ENCODE measurements around the gene SND1.

SND1 gene

DNA sequence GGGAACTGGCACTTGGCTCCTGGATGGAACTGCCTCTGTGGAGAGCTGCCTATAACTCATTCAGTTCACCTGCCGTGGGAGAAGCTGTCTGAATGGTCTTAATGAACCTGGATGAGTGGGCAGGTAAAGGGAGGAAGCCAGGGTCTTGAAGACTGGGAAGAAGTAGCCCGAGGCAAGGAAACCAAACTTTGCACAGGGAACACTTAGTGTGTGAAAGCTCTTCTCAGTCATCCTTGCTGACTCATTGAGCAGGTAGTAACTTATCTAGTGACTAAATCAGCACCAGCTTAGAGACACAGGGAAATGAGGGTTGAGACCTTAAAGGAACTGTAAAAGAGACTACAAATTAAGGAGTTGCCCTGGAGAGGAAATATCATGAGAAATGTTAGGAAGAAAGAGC, 369.4 kb downstream of the SND1 start:
- DNase-seq (ENCODE audit: low spot score): no peak

DNA sequence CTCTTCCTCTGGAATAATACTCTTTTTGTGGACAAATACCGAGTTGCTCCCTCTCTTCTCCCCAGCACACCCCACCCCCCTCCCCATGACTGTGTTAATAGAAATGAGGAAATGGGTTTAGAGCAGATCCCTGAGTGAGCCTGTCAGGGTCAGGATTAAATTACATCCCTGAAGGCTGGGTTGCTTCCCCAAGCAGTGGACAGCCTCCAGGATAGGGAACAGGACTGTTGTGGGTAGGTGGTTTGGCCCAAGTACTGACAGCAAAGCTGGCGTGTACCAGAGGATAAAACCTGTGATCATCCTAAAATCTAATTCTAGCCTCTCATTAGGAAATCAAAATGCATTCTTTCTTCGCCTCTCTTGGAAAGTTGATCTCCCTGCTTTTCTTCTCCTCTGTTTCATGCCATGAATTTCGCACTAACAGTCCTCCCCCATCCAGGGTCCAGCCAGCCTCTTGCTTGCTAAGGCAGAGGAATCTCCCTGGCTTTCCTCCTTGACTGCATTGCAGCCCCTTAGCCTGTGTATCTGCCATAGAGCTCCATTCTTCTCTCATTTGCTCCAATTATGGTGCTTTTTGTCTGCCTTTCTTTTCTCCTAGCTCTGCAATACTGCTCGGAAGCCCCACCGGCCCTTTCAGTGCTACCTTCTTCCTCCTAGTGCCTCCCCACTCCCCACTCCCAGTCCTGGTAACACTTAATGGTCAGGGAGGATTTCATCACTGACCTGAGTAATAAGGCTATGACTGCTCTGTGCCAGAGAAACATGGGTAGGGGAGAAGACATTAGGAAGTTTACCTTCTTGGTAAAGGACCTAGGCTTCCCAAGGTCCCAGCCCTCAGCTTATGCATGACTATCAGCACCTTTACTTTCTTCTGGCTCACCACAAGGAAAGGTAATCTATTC, 370.9 kb downstream of the SND1 start:
- peak; percentile 67 for DNase-seq (ENCODE audit: low spot score)

DNA sequence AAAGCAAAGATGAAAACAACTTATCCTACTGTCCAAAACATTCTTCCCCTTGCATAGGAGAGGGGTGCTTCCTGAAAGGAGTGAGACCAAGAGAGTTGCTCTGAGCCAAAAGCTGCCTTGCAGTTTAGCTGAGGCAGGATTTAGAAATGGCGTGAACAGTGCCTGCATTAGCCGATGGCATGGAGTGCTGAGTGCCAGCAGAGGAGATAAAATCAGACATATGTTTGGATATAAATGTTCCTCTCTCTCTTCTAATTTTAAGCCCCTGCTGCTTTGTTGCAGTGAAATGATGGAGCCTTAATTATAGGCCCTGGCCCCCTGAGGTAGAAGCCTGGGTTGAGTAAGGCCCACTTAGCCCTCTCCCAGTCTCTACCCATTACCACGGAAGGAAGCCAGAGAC, 372.2 kb downstream of the SND1 start:
- DNase-seq (ENCODE audit: low spot score): no peak

DNA sequence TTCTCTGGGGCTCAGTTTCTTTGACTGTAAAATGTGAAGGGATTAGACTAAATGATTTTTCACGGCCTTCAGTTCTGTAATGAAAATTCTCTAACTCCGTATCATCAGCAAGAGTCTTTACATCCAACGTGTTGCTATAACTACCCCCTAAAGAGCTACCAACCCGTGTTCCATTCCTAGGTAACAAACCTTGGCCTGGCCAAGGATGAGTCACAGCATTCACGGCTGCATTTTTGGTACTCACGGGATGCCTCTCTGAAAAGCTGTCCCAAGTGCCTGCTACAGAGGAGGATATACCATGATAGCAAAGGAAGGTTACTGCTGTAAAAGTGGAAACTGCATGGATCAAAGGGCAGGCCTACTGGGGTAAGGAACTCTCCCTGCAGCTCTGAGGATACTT, 373.4 kb downstream of the SND1 start:
- no peak for DNase-seq (ENCODE audit: low spot score)

DNA sequence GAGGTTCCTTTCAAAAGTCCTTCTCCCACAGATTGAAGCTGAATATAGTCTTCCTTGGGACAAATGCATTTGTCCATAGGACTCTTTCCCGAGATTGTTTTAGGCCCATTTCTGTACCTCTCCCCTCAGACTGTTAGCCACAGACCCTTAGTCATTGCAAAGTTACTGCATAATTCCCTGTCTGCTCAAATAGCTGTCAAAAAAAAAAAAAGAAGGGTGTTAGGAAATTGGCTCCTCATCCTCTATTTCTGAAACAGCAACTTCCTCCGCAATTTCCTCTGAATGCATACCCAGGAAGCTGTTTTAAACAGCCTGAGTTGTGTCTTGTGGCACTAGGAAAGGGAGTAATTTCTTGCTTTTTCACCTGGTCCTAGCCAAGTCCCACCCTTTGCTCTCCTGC, 373.8 kb downstream of the SND1 start:
- DNase-seq (ENCODE audit: low spot score): no peak

DNA sequence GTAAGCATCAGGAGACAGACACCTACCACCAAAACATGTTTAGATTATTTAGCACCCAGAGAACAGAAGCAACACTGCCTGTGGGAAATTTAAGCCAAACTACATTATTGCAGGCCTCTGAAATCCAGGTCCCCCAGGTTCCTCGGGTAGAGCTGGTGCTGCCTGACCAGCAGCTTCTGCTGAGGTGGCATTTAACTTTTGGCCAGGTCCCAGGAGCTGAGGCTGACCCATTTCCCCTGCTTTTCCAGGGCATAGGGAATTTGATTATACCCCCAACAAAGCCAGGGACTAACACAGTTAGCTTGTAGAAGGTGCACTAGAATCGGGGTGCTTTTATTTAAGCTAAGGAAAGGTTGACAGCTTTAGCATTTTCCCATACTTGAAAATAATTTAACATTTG, 374.6 kb downstream of the SND1 start:
- no peak for DNase-seq (ENCODE audit: low spot score)

DNA sequence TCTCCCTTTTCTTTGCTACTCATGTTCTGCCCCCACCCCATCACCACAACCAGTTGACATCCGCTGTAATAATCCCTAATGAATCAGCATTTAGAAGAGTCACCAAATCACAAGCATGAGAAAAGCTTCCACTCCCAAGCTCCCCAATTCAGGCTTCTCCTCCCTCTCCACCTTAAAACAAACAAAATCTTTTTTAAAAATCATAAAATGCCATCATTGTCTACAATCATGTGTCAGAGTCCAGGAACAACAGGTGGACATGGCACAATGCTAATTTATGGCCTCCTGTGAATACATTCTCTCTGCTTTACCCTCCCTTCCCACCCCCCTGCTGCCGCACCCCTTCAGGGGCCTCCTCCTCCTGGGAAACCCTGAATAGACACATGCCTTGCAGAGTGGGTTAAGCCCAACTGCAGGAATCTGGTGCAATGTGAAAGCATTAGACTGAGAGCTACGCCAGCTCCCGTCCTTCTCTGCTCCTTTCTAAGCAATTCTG, 375.5 kb downstream of the SND1 start:
- no peak for DNase-seq (ENCODE audit: low spot score)

DNA sequence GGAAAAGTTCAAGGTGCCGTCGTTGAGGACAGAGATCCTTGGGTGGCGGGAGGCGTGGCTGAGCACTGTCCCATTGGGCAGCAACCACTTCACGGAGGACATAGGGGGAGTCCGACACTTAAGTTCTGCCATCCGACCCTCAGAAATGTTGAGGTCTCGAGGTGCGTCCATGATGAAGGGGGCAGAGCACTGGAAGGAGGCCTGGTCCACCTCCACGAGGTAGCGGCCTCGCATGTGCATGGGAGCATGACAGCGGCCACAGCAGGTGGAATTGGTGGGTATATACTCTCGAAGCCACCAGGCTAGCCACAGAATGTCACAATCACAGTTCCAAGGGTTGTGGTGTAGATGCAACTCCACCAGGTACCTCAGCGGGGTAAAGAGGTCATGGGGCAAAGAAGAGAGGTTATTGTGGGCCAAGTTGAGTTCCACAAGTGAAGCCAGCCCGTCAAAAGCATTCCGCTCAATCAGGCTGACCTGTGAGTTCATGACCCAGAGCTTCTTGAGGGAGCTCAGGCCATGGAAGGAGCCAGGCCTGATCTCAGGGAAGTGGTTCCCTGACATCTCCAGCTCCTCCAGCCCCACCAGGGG, 377.5 kb downstream of the SND1 start:
- no peak for DNase-seq (ENCODE audit: low spot score)

DNA sequence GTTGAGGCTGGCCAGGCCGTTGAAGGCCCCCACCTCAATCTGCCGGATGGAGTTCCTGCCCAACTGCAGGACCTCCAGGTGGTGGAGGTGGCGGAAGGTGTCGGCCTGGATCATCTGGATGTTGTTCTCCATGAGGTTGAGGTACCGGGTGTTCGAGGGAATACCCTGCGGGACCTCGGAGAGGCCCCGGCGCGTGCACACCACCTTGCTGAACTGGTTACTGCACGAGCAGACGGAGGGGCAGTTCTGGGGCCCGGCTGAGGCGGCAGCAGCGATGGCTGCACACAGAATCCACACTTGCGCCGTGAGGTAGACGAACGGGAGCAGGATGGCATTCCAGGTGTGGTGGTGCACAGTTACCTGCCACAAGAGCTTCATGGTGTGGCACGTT, 378.3 kb downstream of the SND1 start:
- no peak for DNase-seq (ENCODE audit: low spot score)

DNA sequence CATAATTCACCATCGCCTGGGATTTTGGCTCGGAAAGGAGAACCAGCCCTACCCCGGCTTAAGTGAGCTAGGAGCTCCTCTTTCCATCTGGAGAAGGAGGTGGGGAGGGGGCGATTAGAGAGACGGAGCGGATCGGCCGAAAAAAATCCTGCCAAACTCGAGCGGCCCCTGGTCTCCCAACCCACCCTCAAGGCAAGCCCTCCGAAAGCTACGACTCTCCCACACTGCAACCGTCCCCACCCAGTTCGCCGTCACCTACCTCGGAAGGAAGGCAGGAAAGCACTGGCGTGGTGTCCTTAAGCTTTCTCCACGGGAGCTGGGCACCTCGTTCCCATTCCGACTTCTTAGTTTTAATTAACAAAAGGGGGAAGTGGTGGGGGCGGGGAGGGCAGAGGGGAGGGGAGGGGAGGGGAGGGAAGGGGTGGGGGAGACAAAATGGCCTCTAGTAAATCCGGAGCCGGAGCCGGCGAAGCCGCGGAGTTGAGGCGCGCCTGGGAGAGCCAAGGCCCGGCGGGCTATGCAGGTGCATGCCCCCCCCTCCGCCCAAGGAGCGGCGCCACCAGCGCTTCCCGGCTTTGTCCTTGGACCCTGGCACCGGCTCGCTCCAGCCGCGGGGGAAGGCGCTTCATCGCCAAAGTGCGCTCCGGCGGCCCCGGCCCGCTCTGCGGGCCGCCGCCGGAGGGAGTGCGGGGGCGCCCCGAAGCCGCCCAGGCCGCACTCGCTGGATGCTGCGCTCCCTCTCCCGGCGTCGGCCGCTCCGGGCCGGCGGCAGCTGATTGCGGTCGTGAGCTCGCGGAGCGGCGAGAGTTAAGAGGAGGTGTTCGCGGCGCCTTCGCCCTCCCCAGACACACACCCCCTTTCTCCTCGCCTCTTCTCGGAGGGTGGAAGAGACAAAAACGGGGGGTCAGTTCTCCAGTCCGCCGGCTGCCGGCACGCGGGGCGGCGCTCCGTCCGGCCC, 378.9 kb downstream of the SND1 start, which contains the start of gene LRRC4:
TSS of gene LRRC4 (minus strand) at position 784 of the 958 bp plus-strand sequence. CDS start 797 bp downstream, outside the sequence.
- peak; percentile 81 for DNase-seq (ENCODE audit: low spot score)

DNA sequence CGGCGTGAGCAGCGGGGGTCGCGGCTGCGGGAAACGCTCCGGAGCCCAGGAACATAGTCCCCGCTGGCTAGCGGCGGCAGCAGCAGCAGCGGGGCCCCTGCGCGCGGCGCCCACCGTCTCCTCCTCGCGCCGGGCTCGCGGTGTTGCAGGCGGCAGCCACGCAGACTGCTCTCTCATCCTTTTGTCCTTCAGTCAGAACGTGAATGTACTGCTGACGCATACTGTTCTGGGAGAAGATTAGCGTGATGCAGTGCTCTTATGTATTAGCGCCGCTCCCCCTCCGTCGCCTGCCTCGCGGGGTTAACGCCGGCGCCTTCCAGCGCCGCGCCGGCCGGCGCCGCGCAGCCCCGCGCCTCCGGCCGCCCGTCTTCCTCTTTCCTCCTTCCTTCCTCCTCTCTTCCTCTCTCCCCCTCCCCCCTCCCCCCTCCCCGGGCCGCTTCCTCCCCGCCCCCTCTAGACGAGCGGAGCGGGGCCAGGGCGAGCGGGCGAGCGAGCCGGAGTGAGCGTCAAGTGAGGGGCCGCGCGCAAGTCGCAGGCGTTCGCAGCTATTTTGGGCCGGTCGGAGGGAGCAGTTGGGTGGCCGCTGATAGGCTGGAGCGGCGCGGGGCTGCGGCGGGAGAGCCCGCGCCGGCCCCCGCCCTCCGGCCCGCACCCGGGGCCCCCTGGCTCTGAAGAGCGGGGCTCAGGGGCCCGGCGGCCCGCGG, 380.1 kb downstream of the SND1 start:
- DNase-seq (ENCODE audit: low spot score): peak; percentile 95

DNA sequence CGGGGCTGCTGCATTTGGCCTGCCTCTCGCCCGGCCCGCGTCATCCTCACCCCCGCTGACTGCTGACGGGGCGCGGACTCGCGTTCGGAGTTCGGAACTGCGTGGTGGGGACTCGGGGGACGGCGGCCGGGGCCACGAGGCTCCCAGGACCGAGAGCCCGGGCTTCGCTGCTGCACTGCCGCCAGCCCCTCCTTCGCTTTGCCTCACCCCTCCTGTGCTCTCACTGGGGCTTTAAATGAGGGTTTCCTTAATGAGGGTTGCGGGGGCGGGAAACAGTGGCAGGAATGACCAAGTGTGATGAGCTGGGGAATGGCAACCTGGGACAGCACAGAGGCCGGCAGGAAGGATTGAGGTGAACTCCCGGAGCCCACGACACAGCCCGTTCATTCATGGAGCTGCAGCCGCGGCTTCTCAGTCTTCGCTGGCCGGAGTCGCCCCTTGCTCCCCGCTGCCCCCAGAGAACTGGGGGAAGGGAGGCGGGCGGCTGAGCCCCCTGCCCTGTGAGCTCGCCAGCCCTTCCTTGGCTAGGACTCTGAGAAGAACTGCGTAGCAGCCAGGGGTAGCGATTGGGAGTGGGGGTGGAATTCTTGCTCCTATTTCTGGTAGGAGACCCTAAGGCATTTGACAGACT, 380.7 kb downstream of the SND1 start:
- DNase-seq (ENCODE audit: low spot score): no peak

DNA sequence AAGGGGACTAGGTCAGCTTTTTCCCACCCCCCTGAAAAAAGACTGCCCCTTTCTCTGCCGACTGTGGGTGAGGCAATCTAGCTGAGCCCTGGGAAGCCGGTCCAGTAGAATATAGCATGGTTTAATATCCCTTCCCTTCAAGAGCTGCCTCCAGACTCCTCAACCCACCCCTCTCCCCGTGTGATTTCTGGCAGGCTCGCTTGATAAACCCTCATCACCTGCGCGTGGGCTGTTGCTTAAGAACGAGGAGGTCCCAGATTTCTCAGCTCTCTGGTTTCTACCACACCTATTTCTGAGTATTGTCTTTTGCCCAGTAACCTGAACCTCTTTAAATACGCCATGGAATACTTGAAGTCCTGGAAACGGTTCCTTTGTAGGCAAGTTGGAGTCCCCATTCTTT, 381.3 kb downstream of the SND1 start:
- no peak for DNase-seq (ENCODE audit: low spot score)

DNA sequence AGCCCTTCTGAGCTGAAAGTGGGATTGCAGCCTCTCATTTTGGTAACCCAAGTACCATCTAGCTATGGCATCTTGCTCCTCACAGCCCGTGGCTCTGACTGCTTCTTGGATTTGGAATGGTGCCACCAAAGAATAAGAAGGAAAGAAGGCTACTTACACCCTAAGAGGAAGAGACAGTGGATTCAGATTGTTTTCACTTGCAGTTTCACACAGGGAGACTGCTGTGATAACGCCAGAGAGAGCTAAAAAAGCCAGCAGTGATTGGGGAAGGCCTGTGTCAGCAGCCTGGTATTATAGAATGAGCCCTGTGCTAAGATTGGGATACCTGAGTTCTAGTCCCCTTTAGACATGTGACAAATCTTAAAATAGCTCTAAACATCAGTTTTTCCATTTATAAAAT, 382.8 kb downstream of the SND1 start:
- DNase-seq (ENCODE audit: low spot score): no peak

DNA sequence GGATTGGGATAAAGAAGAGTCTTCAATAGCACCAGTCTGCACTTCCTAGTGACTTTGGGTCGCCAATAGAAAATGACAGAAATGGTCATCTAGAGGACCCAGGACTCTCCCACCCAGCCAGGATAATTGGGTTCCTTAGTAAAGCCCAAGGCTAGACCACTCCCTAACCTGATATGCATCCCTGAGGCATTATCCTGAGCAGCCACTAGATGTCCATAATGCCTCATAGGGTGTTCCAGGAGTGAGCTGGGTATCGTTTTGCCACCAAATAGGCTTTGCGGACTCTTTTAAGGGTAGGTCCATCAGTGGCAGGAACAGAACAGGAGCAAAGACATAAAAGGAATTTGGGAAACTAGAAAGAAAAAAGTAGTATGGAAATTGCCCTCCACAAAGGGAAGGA, 383.7 kb downstream of the SND1 start:
- DNase-seq (ENCODE audit: low spot score): no peak

DNA sequence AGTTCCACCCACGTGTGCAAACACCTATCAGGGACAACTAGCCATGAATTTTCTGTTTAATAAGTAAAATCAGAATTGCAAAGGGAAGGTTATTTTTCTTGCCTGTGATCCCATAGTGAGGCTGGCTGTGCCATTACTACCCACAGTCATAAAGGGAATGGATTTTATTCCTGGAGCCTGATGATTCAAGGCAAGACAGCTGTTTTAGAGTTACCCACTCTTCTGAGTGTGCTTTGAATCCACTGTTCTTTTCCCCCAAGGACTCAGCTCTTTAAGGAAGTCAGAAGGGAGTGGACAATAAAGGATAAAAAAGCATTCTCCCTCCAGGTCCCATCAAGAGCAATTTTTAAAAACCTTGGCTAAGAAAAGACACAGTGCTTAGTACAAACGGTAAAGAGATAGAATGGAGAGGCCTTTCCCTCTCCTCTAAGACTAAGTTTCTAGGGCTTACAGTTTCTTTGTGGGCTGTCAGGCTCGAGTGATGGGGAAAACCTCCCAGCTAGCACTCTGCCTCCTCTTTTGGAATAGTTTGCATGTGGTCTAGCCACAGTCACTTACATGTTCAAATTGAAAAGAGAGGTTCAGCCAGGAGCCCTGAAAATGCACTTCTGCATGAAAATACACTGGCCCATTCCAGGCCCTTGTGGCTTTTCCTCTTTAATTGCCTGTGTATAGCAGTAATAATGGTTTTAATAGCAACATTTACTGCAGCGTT, 384.4 kb downstream of the SND1 start:
- DNase-seq (ENCODE audit: low spot score): no peak

DNA sequence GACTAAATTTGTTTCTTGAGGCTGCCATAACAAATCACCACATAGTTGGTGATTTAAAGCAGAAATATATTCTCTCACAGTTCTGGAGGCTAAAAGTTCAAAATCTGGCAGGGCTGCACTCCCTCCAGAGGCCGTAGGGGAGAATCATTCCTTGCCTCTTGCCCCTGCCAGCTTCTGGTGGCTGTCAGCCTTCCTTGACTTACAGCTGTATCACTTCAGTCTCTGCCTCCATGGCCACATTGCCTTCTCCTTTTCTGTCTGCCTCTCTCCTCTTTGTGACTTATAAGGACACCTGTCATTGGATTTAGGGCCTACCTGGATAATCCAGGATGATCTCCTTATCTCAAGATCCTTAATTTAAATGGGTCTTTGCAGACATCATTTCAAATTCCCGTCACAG, 385.1 kb downstream of the SND1 start:
- DNase-seq (ENCODE audit: low spot score): no peak

DNA sequence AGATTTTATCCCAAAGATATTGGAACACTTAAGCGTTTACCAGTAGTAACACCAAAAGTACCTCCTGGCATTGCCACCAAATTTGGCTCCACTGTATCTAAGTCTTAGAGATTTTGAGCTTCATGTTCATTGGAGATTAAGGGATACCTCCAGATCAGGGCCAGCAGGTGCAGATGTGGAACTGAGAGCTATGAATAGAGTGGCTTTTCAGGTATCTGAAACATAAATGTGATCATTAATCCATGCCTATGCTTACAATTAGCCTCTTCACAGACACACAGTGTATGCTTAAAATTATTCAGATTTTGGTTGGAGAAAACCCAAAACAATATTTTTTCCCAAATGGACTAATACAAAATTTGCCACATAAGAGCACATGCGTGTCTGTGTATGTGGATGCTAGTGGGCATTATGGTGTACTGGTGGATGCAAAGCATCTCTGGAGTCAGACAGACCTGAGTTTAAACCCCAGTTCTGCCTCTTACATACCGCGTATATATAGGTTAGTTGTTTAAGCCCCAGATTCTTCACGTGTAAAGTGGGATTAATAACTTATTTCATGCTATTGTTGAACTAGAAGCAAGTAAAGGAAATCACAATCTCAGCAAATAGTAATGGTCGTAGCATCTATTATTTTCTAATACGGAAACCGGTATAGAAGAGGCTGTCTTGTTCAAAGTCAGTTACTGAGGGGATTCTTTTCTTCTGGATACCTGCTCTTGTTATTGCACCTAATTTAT, 386.1 kb downstream of the SND1 start:
- no peak for DNase-seq (ENCODE audit: low spot score)

DNA sequence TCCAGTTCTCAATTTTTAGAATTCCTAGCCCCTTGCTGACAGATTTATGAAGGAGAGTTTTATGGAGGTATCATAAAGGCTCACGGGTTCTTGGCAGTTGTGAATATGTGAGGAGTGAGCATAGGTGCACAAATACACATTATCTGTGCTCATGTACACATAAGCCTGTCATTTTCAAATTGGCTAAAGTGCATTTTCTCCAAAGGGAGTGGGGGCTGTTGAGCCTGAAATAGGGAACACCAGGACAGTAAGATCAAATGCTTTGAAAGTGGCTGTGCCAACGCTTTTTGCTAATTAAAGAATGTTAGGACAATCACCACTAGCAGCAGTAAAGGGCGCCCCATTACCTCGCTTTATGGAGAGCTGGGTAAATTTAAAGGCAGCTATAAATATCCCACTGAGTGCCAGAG, 387.6 kb downstream of the SND1 start:
- DNase-seq (ENCODE audit: low spot score): no peak

DNA sequence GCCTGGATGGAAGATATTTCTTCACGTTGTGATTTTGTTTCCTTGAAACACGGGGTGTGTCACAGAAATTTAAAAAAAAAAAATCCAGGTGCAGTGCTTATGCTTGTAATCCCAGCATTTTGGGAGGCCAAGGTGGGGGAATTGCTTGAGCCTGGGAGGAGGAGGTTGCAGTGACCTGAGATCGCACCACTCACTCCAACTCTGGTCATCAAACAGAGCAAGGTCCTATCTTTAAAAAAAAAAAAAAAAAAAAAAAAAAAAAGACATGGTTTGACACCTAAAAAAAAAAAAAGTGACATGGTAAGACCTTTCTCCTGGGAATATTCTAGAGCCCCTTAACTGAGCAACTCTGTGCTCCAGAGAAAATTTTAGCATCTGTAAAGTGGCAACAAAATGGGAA, 388.2 kb downstream of the SND1 start:
- DNase-seq (ENCODE audit: low spot score): no peak

All from AG08396 (cell line).